Cardiac fibroblast (primary cell): ENCODE results near the gene LPP.
A peak's percentile ranks its signal among the peaks of the same experiment; 100 is the strongest.

ENCODE experiments used
- DNase-seq, 2 donors: peaks; one replicate each; pipeline versions ENCODE4 v3.0.0 to v3.0.0-alpha.2; 2010; ENCODE audit warnings: low read depth in 2 of 2
- H3K4me3 ChIP-seq, 2 donors: replicated peaks in 1 of 2; 1 replicate in 1 of 2; 2 replicates in 1 of 2; pipeline ENCODE4 v1.5.1; 2011; ENCODE audit warnings: low read depth in 2 of 2, low read length in 2 of 2, mild to moderate bottlenecking in 2 of 2, moderate library complexity in 1 of 2
- CTCF ChIP-seq: IDR thresholded peaks from one replicate; pipeline ENCODE4 v1.5.1; 2011; ENCODE audit warnings: low read depth, mild to moderate bottlenecking, low read length, inconsistent platforms

Gene LPP

GRCh38 chr3:188522115-188522514 is 368.2 kb downstream of the LPP start:
- no peak for DNase-seq
- no peak overlapping the region for H3K4me3 ChIP-seq
- TF ChIP-seq CTCF = no peak

- no peak for DNase-seq
- H3K4me3 ChIP-seq = no peak overlapping the region
- TF ChIP-seq CTCF = no peak
Observed at GRCh38 chr3:188523291-188523690, 369.3 kb downstream of the LPP start.

- TF ChIP-seq CTCF = no peak
- no peak for DNase-seq
Observed at GRCh38 chr3:188524052-188524451, 370.1 kb downstream of the LPP start.

GRCh38 chr3:188526057-188526456 is 372.1 kb downstream of the LPP start:
- no peak for TF ChIP-seq CTCF
- DNase-seq = peak; percentile 43 to 55
- no peak overlapping the region for H3K4me3 ChIP-seq

More at GRCh38 chr3:188524052-188524451, 370.1 kb downstream of the LPP start:
- no peak overlapping the region for H3K4me3 ChIP-seq

- DNase-seq = peak in 1 of 2 donors; percentile 39
- H3K4me3 ChIP-seq = no peak overlapping the region
Observed at GRCh38 chr3:188527389-188527788, 373.4 kb downstream of the LPP start.

GRCh38 chr3:188528396-188528795 is 374.4 kb downstream of the LPP start:
- no peak for TF ChIP-seq CTCF
- H3K4me3 ChIP-seq = no peak overlapping the region
- no peak for DNase-seq

More at GRCh38 chr3:188527389-188527788, 373.4 kb downstream of the LPP start:
- no peak for TF ChIP-seq CTCF

- peak in 1 of 2 donors; percentile 40 for DNase-seq
Observed at GRCh38 chr3:188529228-188529627, 375.3 kb downstream of the LPP start.

More at GRCh38 chr3:188529228-188529627, 375.3 kb downstream of the LPP start:
- no peak for TF ChIP-seq CTCF
- no peak overlapping the region for H3K4me3 ChIP-seq
